HG03378 (cell line): ENCODE results near the gene ACMSD.
"Not testable (repeated sequence)": the region's sequence is repeated elsewhere in the genome, so short reads cannot be mapped to it uniquely, and the experiment has no call there.

Experiments
- ATAC-seq: cut with Tn5 transposase; IDR thresholded peaks from one replicate; pipeline ENCODE4 v1.9.1; 2021; ENCODE audit warnings: mild to moderate bottlenecking, moderate library complexity; ENCODE audit not compliant: unreplicated experiment

Gene ACMSD

DNA sequence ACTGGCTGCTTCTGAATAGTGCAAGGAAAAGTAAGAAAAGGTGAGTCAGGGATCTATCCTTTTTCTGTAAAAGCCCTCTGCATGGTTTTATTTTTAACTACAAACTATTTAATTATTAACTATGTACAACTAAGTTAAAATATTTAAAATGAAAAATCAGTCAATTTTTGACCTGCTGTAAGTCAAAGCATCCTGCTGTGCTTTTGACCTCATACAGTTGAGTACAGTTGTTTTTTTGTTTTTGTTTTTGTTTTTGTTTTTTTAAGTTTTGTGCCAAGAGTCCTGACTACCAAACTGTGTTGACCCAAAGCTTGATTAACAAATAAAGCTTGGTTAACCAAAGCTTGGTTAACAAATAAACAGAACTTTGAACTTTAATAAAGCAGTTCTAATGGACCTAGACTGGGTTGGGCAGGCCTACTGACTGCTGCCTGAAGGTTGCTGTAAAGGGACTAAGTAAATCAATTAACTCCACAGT lies at the start of gene ACMSD:
Gene ACMSD, plus strand, starts transcription at position 474 of the 478 bp plus-strand sequence. CDS start 67 bp downstream, outside the sequence.
- ATAC-seq: no peak

DNA sequence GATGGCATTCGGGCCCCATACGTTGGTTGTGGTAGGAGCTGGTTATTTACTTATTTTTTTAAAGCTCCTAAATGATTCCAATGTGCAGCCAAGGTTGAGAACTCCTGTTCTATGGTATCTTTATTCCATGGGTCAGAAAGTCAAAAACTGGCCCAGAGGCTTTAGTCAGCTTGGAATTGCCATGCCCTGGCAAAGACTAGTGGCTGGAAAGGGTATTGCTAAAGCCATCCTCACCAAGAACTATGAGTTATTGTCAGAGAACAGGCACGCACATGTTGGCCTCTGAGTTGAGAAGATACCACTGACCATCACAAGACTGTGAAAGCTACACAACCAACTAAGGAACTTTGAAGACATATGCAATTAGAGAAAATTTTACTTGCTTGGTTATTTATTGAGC lies 47.9 kb upstream of the ACMSD start:
- no peak for ATAC-seq

DNA sequence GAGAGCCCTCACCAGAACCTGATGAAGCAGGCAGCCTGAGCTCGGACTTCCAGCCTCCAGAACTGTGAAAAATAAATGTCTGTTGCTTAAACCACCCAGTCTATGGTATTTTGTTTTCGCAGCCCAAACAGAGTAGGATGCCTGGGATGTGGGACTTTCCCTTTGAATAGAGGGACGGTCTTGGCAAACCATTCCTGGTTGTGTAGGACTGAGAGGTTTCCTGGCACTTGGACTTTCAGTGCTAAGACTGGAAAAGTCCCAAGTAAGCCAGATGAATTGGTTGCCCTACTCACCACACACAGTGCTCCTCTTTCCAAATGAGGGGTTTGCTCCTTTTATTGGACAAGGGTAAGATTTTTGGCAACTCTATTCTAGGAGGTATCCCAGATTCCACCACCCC lies 46.8 kb upstream of the ACMSD start:
- no peak for ATAC-seq

DNA sequence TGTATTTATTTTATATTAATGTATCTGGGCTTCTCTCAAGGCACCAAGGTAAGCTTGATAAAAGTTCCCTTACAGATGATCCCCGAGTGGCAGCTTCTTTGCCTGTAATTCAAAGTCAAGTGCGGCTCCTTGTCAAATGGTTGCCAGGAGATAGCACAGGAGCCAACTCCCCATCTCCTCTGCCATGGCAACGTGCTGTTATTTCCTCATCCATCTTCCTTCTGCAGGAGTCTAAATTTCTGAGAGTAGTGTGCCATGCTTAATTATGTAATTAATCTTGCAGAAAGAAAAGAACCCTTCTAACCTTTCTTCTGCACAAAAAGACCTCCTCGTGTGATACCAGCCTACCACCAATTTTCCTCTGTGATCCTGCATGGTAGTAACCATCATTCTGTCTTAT lies 46.2 kb upstream of the ACMSD start:
- ATAC-seq: no peak

DNA sequence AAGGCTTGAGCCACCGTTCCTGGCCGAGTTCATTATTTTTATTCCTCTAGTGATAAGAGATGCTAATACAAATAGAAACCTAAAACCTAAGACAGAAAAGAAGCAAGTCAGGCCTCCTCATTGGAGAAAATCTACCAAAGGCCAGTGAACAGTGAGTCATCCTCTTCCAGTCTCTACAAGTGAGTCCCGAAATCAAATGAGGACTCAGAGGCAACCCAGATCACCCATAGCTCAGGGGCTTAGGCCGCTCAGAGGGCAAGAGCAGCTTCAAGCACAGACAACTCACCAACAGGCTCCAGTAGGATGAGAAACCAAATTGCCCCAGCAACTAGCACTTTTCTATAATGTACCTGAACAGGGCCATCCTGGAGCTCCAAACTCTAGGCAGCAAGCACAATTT lies 42.7 kb upstream of the ACMSD start:
- no peak for ATAC-seq

DNA sequence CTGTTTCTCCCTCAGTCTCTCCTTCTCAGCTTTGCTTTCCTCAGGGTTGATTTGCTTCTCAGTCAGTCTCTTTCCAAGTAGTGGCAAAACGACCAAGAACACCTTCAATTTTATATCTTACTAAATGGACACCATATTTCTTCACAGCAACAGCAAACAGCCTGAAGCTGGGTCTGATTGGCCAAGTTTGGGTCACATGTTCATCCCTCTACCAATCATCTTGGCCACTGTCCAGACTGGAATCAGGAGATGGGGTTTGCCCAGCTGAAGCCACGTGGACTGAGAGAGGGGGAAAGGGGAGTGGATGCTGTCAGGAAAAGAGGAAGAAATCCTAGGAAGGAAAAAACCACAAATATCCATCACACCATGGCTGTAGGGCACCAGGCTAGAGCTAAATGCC lies 42.0 kb upstream of the ACMSD start:
- no peak for ATAC-seq

DNA sequence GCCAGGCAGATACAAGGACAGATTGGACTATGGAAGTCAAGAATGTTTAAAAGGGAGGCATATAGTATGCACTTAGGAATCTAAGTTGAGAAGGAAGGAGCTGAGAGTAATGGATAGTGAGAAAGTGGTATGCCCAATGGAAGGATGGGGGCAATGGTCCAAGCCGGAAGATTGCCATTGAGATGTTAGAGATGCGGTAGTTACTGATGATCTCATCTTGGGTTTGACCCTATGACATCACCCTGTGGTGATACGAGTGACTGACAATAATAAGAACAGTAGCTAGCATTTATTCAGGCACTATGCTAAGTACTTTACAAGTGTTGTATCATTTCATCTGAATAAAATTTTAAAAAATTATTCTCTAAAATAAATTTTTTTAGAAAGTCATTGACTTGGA lies 38.5 kb upstream of the ACMSD start:
- ATAC-seq: no peak

DNA sequence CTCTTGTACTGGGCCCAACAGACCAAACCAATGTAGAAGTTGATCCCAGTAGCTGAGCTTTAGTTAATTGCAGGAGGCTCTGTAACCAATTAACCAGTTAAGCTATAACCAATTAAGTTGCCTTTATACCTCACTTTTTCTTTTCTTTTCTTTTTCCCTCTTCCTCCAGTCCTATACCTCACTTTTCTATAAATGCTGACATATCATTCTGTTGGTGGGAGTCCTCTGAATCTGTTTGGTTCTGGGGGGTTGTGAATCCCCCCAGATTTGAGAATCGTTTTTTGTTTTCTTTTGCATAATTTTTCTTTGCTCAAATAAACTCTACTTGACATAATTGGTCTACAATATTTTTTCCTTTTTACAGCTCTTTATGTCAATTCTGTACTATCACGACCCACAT lies 38.1 kb upstream of the ACMSD start:
- no peak for ATAC-seq

DNA sequence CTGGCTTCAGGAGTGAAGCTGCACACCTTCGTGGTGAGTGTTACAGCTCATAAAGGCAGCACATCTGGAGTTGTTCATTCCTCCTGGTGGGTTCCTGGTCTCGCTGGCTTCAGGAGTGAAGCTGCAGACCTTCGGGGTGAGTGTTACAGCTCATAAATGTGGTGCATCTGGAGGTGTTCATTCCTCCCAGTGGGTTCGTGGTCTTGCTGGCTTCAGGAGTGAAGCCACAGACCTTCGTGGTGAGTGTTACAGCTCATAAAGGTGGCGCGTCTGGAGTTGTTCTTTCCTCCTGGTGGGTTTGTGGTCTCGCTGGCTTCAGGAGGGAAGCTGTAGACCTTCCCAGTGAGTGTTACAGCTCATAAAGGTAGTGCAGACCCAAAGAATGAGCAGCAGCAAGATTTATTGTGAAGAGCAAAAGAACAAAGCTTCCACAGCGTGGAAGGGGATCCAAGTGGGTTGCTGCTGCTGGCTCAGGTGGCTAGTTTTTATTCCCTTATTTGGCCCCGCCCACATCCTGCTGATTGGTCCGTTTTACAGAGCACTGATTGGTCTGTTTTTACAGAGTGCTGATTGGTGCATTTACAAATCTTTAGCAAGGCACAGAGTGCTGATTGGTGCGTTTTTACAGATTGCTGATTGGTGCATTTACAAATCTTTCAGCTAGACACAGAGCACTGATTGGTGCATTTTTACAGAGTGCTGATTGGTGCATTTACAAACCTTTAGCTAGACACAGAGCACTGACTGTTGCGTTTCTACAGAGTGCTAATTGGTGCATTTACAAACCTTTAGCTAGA lies 34.6 kb upstream of the ACMSD start:
- ATAC-seq: not testable (repeated sequence)

DNA sequence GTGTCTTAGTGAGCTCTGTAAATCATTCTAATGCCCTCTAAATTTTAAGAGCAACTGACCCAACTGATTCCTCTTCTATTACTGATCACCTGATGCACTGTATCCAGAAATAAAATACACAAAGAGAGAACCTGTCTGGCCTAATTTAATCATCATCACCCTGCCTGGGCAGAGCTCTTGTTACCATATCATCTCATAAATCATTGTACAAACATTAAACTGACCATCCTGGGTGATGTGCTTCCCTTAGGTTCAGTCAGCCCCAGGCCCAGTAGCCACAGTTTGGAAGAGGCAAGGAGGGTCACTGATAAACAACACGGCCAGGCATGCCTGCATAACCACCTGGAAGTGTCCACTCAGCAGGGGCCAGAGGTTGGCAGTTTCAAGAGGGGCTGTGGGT lies 22.7 kb upstream of the ACMSD start:
- ATAC-seq: no peak

DNA sequence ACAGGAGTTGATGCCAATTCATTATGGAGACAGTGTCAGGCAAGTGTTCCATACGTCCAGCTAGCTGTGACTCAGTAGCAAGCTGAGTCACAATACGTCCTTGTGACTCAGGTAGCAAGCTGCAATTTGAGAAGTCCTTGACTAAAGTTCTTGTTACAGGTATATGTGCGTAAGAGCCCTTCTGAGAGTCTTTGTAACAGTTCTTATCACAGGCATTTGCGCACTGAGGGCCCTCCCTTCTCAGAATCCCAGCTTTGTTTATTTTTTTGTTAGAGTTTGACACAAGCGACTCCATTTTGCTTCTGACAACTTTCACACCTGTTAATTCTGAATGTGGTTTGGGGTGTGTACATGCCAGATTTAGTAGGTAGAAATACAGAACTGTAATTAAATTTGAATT lies 20.1 kb upstream of the ACMSD start:
- ATAC-seq: no peak

DNA sequence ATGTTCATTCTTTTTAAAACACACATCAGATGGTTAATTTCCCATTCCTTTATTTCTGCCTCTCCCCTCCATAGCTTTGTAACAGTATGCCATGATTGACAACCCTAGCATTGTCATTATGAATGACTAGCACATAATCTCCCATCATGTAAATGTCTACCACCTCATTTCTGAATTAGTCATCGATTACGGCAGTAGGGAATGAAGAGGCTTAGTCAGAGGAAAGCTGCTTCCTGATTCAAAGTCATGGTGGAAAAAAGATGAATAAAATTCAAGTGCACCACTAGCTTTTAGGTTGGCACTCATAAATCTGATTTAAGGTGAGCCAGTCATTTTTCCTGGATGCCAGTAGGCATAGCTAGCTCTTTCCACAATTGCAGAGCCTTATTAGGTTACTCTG lies 19.1 kb upstream of the ACMSD start:
- no peak for ATAC-seq

DNA sequence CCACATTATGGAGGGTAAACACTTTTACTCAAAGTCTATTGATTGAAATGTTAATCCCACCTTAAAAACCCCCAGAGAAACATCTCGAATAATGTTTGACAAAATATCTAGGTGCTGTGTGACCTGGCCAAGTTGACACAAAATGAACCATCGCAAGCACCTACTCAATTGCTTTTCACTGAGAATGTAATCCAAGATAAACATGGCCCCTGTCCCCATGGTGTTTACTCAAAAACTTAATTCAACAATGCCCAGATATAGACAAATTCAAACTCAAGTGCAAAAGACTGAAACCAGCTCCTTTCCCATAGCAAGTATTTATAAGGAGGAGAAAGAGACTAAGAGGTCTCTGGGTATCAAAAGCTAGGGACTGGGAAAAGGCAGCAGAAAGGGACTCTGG lies 15.0 kb upstream of the ACMSD start:
- ATAC-seq: no peak

DNA sequence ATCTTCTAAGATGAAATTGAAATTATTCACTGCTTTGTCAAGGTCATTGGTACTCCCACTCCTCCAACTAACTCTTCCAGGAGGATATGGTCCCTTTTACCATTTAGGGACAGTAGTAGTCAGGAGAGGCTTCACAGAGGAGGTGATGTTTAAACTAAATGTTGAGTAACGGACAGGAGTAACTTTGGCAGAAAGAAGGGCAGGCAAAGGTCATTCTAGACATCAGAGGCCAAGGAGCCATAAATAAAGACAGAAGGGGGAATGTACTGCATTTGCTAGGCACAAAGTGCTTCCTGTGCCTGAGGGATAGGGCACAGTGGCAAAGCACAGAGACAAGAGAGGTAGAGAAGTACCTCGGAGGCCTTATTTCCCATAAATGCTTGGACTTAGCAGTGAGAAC lies 14.6 kb upstream of the ACMSD start:
- ATAC-seq: no peak

DNA sequence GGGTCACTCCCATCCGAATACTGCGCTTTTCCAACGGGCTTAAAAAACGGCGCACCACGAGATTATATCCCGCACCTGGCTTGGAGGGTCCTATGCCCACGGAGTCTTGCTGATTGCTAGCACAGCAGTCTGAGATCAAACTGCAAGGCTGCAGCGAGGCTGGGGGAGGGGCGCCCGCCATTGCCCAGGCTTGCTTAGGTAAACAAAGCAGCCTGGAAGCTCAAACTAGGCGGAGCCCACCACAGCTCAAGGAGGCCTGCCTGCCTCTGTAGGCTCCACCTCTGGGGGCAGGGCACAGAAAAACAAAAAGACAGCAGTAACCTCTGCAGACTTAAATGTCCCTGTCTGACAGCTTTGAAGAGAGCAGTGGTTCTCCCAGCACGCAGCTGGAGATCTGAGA lies 12.7 kb upstream of the ACMSD start:
- not testable (repeated sequence) for ATAC-seq

DNA sequence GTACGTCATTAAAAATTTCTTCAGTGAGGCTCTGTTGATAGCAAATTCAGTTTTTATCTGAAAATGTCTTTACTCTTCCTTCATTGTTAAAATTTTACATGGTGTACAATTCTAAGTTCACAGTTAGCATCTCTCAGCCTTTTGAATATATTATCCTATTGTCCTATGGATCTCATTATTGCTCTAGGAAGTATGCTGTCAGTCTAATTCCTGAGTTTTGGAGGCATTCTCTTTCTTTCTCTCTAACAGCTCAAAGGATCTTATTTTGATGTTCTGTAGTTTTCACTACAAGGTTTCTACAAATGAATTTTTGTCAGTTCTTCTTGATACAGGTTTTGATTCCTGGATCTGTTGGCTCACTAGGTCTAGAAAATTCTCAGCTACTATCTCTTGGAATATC lies 2.9 kb upstream of the ACMSD start:
- ATAC-seq: no peak

DNA sequence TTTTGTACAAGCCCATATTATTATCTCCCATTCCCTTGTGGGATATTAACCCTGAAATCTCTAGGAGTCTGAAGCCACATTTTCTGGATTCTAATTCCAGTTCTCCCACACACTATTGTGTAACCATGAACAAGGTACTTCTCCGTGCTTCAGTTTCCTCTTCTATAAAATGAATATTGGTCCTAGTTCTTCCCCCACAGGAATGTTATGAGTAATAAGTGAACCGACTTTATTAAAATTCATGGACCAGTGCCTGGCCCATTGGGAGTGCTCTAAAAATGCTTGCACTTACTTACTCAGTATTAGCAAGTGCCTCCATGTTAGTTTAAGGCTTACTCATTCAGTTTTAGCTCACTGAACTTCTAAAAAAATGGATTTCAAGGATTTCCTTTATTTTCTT lies 1.4 kb upstream of the ACMSD start:
- no peak for ATAC-seq

DNA sequence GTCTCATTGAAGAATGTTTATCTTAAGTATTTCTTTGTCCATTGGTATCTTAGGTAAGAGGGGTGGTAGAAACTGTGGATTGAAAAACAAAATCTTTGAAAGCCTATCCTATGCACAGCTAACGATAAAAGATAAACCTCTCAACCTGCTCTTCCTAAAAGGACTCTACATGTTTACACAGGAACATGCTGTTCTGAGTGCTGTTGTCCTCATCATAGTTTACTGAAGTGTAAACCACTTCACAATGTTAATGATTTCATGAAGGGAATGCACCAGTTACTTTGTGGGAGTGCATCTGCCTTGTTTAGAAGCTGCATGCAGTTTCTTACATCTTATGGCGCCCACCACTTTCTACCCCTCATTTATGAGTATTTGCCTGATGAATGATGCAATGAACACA lies 1.2 kb downstream of the ACMSD start:
- ATAC-seq: peak; percentile 65

DNA sequence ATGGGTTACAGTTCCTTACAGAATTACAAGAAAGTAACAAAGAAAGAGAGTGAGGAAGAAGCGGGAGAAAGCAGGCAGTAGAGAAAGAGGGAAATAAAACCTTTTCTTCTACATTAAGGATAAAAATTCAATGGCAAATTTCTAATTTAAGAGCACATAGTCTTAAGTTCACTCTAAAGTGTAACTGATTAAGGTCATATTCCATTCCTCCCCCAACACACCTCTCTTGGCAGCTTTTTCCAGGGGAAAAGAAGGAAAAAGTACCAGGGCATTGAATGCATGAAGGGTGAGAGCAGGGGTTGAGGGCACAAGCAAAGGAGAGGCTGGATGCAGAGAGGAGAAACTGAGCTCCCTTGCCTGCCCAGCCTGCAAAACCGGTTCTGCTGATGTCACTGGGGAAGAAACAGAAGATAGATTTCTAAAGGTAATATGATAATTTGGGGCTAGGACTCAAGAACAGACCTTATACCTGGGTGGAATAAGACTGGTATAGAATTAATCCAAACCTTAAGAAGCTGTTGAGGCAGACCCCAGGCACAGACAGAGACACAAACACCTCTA lies 4.6 kb downstream of the ACMSD start:
- no peak for ATAC-seq

DNA sequence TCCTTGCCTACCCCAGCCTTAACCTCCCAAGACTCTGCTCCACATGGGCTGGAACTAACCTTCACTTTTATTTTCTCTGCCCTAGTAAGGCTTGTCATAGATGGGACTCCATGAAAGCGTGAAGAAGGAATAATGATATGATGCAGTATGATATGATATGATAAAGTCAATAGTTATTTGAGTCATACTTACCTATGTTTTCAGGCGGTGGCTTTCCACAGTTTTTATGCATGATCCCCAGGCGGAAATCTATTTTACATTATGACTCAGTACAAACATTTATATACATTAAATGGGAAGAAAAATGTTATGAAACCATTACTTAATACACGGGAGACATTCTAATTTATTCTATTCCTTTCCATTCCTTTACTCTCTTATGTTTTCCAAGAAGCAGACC lies 5.6 kb downstream of the ACMSD start:
- no peak for ATAC-seq

DNA sequence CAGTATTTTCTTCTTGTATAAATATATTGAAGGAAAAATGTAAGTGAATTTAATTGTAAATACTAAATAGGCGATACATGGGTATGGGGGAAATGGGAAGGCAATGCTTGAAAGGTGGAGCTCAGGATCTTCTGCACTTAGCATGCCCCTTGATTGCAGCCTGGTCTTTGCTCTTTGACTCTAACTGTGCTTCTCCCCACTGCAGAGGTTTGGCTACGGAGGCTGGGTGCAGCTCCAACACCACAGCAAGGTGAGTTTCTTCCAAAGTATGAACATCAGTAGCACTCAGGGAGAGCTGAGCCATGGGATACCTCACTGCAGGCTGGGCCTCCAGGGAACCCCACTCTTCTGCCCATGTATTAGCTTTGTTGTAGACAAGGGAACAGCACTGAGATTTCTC lies 6.6 kb downstream of the ACMSD start:
- ATAC-seq: no peak

DNA sequence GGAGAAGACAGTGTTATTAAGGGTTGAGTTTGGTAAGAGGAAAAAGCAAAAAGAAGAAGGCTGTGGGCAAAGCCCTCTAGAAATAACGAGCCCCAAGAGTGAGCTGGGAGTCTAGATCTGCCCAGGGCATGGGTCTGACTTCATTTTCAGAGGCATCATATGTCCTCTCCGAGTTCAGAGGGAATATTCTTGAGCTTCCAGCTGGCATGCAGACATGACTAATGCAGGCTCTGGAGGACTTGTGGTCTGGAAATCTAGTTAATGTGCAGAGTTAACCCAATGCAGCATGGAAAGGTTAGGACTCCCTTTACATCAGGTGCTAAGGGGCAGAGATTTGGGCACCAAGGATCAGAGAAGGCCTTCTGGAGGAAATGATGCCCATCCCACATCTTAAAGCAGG lies 7.3 kb downstream of the ACMSD start:
- no peak for ATAC-seq

DNA sequence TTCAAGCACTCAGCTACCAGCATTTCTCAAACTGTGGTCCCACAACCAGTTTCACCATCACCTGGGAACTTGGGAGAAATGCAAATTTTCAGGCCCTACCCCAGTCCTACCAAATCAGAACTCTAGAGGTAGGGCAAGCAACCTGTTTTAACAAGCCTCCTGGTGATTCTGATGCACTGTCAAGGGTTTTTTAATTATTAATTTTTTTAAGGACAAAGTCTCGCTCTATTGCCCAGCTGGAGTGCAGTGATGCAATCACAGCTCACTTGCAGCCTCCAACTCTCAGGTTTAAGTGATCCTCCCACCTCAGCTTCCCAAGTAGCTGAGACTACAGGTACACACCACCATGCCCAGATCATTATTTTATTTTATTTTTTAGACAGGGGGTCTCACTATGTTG lies 7.8 kb downstream of the ACMSD start:
- no peak for ATAC-seq
